GM12878 (cell line): Measurements from ENCODE around the gene ARHGEF16. TPM values are rescaled to one million over a fixed set of nuclear protein-coding genes. Genes with fewer than 3 reads are reported as not detected.

ENCODE experiments used
- ATAC-seq: fragments of 200-7000 bp; cut with Tn5 transposase; 3 replicates; pipeline ENCODE4 v1.9.1; 2020; ENCODE audit warnings: mild to moderate bottlenecking, moderate library complexity
- BruUV-seq: library from RNA; stranded (reverse); fragments of 400-500 nt; replicated peaks from 2 replicates; lab custom pipeline; 2021; lab: Mats Ljungman, UMichigan
- CTCF ChIA-PET: fragments of 300-600 bp; sonication (Branson Sonifier 250); formaldehyde crosslinking; extraction: SDS; loops from one replicate; lab custom pipeline; 2021; ENCODE audit warnings: inconsistent platforms; lab: Yijun Ruan, JAX
- POLR2A ChIA-PET: fragments of 350-600 bp; formaldehyde crosslinking; extraction: SDS; loops from one replicate; lab custom pipeline; 2021; ENCODE audit warnings: inconsistent platforms; lab: Charles Lee
- RAD21 ChIA-PET: fragments of 300-600 bp; sonication (Branson Sonifier 250); formaldehyde crosslinking; loops from one replicate; lab custom pipeline; 2023; ENCODE audit warnings: antibody characterized with exemption; ENCODE audit not compliant: unreplicated experiment; lab: Charles Lee
- SMC1A ChIA-PET: fragments of 300-600 bp; sonication (Branson Sonifier 250); formaldehyde crosslinking; loops from one replicate; lab custom pipeline; 2023; ENCODE audit not compliant: unreplicated experiment, uncharacterized antibody; lab: Charles Lee
- DNase-seq: peaks from one replicate; pipeline ENCODE4 v3.0.0-alpha.2; 2011; ENCODE audit warnings: low read depth, low spot score
- FAIRE-seq: peaks from 3 replicates; lab custom pipeline; 2011; peaks lifted over from hg19 to GRCh38; lab: Jason Lieb, UNC
- H2AFZ ChIP-seq: 2 replicates; pipeline ENCODE4 v1.6.0; 2011; ENCODE audit warnings: low read depth, low read length, control low read depth; ENCODE audit not compliant: control insufficient read depth
- H3K27ac ChIP-seq: 2 replicates; pipeline ENCODE4 v1.5.1; 2011; ENCODE audit warnings: control low read depth; ENCODE audit not compliant: control insufficient read depth, insufficient read depth
- H3K27me3 ChIP-seq, 2 experiments: replicated peaks in 1 of 2; 2 replicates each; pipeline versions ENCODE4 v1.6.0 to v1.6.1; 2011; ENCODE audit warnings: low read length in 1 of 2; ENCODE audit not compliant: control insufficient read depth in 2 of 2, insufficient read depth in 2 of 2
- H3K36me3 ChIP-seq, 2 experiments: 2 replicates each; pipeline ENCODE4 v1.5.1; 2011; ENCODE audit warnings: low read length in 1 of 2; ENCODE audit not compliant: control insufficient read depth in 2 of 2, insufficient read depth in 2 of 2
- H3K4me1 ChIP-seq: 2 replicates; pipeline ENCODE4 v1.6.1; 2011; ENCODE audit warnings: mild to moderate bottlenecking, low read length, moderate library complexity, mixed read lengths; ENCODE audit not compliant: control insufficient read depth, insufficient read depth
- H3K4me2 ChIP-seq: 2 replicates; pipeline ENCODE4 v1.6.0; 2011; ENCODE audit warnings: control low read depth; ENCODE audit not compliant: control insufficient read depth, insufficient read depth
- H3K4me3 ChIP-seq: fragments of 200-600 bp; sonication (generic); 2 replicates; pipeline ENCODE4 v1.5.1; 2016
- H3K79me2 ChIP-seq: 2 replicates; pipeline ENCODE4 v1.6.0; 2011; ENCODE audit warnings: low read length; ENCODE audit not compliant: control insufficient read depth, insufficient read depth
- H3K9ac ChIP-seq: 2 replicates; pipeline ENCODE4 v1.8.0; 2011; ENCODE audit warnings: low read length, control low read depth, mixed read lengths; ENCODE audit not compliant: control insufficient read depth, insufficient read depth
- H3K9me3 ChIP-seq: replicated peaks from 3 replicates; pipeline ENCODE4 v1.5.1; 2011; ENCODE audit warnings: mild to moderate bottlenecking, low read length; ENCODE audit not compliant: control insufficient read depth, insufficient read depth
- H4K20me1 ChIP-seq: 2 replicates; pipeline ENCODE4 v1.6.0; 2011; ENCODE audit not compliant: control insufficient read depth, insufficient read depth
- BCL11A ChIP-seq: IDR thresholded peaks from 2 replicates; pipeline ENCODE4 v1.6.1; 2011; ENCODE audit warnings: low read depth, low read length
- MYC ChIP-seq: IDR thresholded peaks from 2 replicates; pipeline ENCODE4 v1.6.1; 2011; ENCODE audit warnings: mild to moderate bottlenecking, low read length, moderate library complexity, inconsistent platforms; ENCODE audit not compliant: insufficient read depth, insufficient replicate concordance, insufficient read length, severe bottlenecking
- RAD51 ChIP-seq: fragments of 450-650 bp; IDR thresholded peaks from 2 replicates; pipeline ENCODE4 v1.6.1; 2016; ENCODE audit warnings: moderate library complexity, mild to moderate bottlenecking, inconsistent platforms
- SUZ12 ChIP-seq: fragments of 200-600 bp; sonication (generic); IDR thresholded peaks from one replicate; pipeline ENCODE4 v1.6.1; 2018; ENCODE audit warnings: antibody characterized with exemption, mild to moderate bottlenecking; ENCODE audit not compliant: unreplicated experiment
- WGBS: methylation state at CpG from one replicate; pipeline ENCODE4 v1.1.6; 2016; ENCODE audit warnings: low lambda C conversion rate; ENCODE audit not compliant: insufficient replicate concordance, insufficient coverage; ENCODE audit errors: missing lambda C conversion rate; 5-methylcytosine and 5-hydroxymethylcytosine counted together
- in situ Hi-C: fragments of 300-500 bp; cut with MboI; formaldehyde crosslinking; loops from 9 replicates; pipeline ENCODE4 v1.14.3; 2018; ENCODE audit warnings: mixed read lengths
- intact Hi-C: fragments of 100-400 bp; cut with micrococcal nuclease; formaldehyde crosslinking; loops from one replicate; pipeline ENCODE4 v1.14.2; 2022; ENCODE audit not compliant: unreplicated experiment
- polyA plus RNA-seq, 11 experiments: library from polyadenylated mRNA; depleted of rRNA in 4 of 11; unstranded in 6 of 11; stranded (reverse) in 5 of 11; fragments of >200 nt; fragmentation: Nextera tagmentation in 4 of 11; fragmentation: Illumina TruSeq in 1 of 11; extraction: Ambion mirVana in 4 of 11; extraction: Trizol in 1 of 11; gene quantifications; 1 replicate in 1 of 11; 2 replicates in 10 of 11; pipeline versions ENCODE4 v1.2.1 to v1.2.3, GENCODE V29; 2011 to 2016; ENCODE audit warnings: inconsistent platforms in 2 of 11, missing spikeins in 2 of 11, low read depth in 1 of 11
- total RNA-seq, 4 experiments: library from RNA; depleted of rRNA in 3 of 4; stranded (reverse); fragments of >200 nt in 3 of 4; fragmentation: Illumina TruSeq in 1 of 4; extraction: Trizol in 1 of 4; gene quantifications; 2 replicates each; pipeline versions ENCODE4 v1.2.1 to v1.2.3, GENCODE V29; 2013 to 2021

Gene ARHGEF16
- total and polyA plus RNA-seq, 10 of the 15 experiments (the other 5 are each of a cell fraction or from before 2014, with no cell fraction given): not detected

DNA sequence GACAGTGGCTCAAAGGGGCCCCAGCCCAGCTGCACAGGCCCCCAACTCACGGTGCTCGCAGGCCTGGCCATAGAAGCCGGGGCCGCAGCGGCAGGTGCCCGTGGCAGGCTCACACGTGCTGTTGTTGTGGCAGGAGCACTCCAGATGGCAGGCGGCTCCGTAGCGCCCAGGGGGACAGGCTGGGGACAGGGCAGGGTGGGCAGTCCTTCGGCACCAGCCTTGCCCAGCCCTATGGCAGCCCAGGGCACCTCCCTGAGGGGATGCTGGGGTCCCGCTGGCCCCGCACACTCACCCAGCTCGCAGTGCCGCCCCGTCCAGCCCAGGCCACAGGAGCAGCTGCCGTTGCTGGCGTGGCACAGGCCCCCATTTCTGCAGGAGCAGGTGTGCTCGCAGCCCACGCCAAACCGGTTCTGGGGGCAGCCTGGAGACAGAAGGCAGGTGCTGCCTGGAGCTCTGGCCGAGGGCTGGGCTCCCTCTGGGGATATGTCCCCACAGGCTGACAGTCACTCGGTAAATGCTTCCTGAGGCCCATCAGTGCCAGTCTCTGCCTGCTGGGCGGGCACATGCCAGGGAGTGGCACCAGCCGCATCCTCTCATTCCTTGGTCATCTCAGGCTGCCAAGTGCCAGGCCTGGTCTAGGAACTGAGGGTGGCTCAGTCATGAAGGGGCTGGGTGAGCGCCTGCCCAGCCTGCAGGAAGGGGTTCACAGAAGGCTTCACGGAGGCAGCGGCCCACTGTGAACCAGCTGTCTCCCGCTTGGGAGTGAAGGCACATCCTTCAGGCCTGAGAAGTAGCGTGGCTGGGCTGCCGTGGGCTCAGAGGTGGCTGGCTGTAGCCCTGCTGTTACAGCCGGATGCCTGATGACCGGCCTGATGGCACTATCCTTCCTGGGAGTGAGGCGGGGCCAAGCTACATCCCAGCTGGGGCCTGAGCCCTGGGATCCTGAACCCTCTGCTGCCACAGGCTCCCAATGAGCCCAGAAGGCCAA, 40.1 kb downstream of the ARHGEF16 start:
- Histone ChIP-seq H3K27ac (no peak overlapping the region), H2AFZ (no peak overlapping the region), H3K79me2 (no peaks in the 10 kb centered on the region), H3K9me3 (no peaks in the 10 kb centered on the region), H4K20me1 (no peaks in the 10 kb centered on the region), H3K4me1 (no peaks in the 10 kb centered on the region), H3K9ac (no peak overlapping the region), H3K4me3 (no peak overlapping the region), H3K4me2 (no peak overlapping the region), H3K36me3 (no peaks in the 10 kb centered on the region), H3K27me3 (no peaks in the 10 kb centered on the region)
- TF ChIP-seq MYC: no peak
- no peak for TF ChIP-seq SUZ12
- no peak for TF ChIP-seq BCL11A
- no peak for TF ChIP-seq RAD51
- RAD21 ChIA-PET: no interaction called here
- intact Hi-C loops: loop anchor here (5.0 kb wide), 1 partner anchor 228 kb away; no protein-coding TSS in a partner anchor
- BruUV-seq: no TSS peak
- CTCF ChIA-PET: no interaction called here
- ATAC-seq: no peak
- in situ Hi-C loops: no loop called here
- no peak for DNase-seq
- FAIRE-seq: no peak
- 43% methylated on average over 32 of the region's 34 CpGs for WGBS
- SMC1A ChIA-PET: no interaction called here
- POLR2A ChIA-PET: no interaction called here
